ENCODE data around the gene TAAR2.

Gene TAAR2

GRCh38 chr6:132614554-132614953, 9.5 kb downstream of the TAAR2 start:
- Histone ChIP-seq H3K9me2 (replicated peaks; ENCODE audit: insufficient read depth, low read length) (no peaks in the 10 kb centered on the region), H3K9me3 (ENCODE audit: insufficient read depth, low read length) (no peaks in the 10 kb centered on the region), H2AFZ (ENCODE audit: low read depth, low read length, severe bottlenecking) (no peak overlapping the region), H3K36me3 (ENCODE audit: low read length) (no peaks in the 10 kb centered on the region), H4K20me1 (ENCODE audit: low read depth, low read length) (no peaks in the 10 kb centered on the region), H3K4me3 (ENCODE audit: insufficient read depth, low read length, poor library complexity, severe bottlenecking) (no peak overlapping the region), H3K79me2 (ENCODE audit: insufficient read depth, low read length) (no peaks in the 10 kb centered on the region), H3F3A (ENCODE audit: insufficient read depth) (no peaks in the 10 kb centered on the region), H3K9ac (ENCODE audit: low read length) (no peak overlapping the region), H3K4me2 (ENCODE audit: low read depth, low read length, poor library complexity, severe bottlenecking) (peak overlapping the region; percentile 28), H3K27ac (ENCODE audit: low read depth, low read length) (no peak overlapping the region), H3K27me3 (ENCODE audit: low read length) (no peaks in the 10 kb centered on the region)
- TF ChIP-seq EZH2phosphoT487 (conservative IDR thresholded peaks at IDR 0.05; ENCODE audit: low read length), result no peak
- no peak for TF ChIP-seq CTCF (IDR thresholded peaks at IDR 0.05; ENCODE audit: insufficient read depth, low read length, poor library complexity, severe bottlenecking)

- Histone ChIP-seq H3K27me3 (ENCODE audit: low read length) (no peaks in the 10 kb centered on the region), H3K27ac (ENCODE audit: low read depth, low read length) (no peak overlapping the region), H3K9ac (ENCODE audit: low read length) (no peak overlapping the region), H3K4me3 (ENCODE audit: insufficient read depth, low read length, poor library complexity, severe bottlenecking) (no peak overlapping the region), H2AFZ (ENCODE audit: low read depth, low read length, severe bottlenecking) (no peak overlapping the region), H3K36me3 (ENCODE audit: low read length) (no peaks in the 10 kb centered on the region), H3K9me2 (replicated peaks; ENCODE audit: insufficient read depth, low read length) (no peaks in the 10 kb centered on the region), H4K20me1 (ENCODE audit: low read depth, low read length) (no peaks in the 10 kb centered on the region), H3K79me2 (ENCODE audit: insufficient read depth, low read length) (no peaks in the 10 kb centered on the region), H3K4me2 (ENCODE audit: low read depth, low read length, poor library complexity, severe bottlenecking) (no peak overlapping the region), H3F3A (ENCODE audit: insufficient read depth) (no peaks in the 10 kb centered on the region), H3K9me3 (ENCODE audit: insufficient read depth, low read length) (no peaks in the 10 kb centered on the region)
- TF ChIP-seq CTCF (IDR thresholded peaks at IDR 0.05; ENCODE audit: insufficient read depth, low read length, poor library complexity, severe bottlenecking) (no peak), EZH2phosphoT487 (conservative IDR thresholded peaks at IDR 0.05; ENCODE audit: low read length) (no peak)
Observed at GRCh38 chr6:132612449-132613108, 11.5 kb downstream of the TAAR2 start.

- no peak overlapping the region for H3K9ac ChIP-seq (ENCODE audit: low read length)
- TF ChIP-seq CTCF (IDR thresholded peaks at IDR 0.05; ENCODE audit: insufficient read depth, low read length, poor library complexity, severe bottlenecking), result no peak
- TF ChIP-seq EZH2phosphoT487 (conservative IDR thresholded peaks at IDR 0.05; ENCODE audit: low read length), result no peak
Observed at GRCh38 chr6:132611616-132612015, 12.5 kb downstream of the TAAR2 start.

More at GRCh38 chr6:132611616-132612015, 12.5 kb downstream of the TAAR2 start:
- Histone ChIP-seq H3K4me2 (ENCODE audit: low read depth, low read length, poor library complexity, severe bottlenecking) (no peak overlapping the region), H3K4me3 (ENCODE audit: insufficient read depth, low read length, poor library complexity, severe bottlenecking) (no peak overlapping the region), H3K79me2 (ENCODE audit: insufficient read depth, low read length) (no peaks in the 10 kb centered on the region), H3F3A (ENCODE audit: insufficient read depth) (no peaks in the 10 kb centered on the region), H3K9me2 (replicated peaks; ENCODE audit: insufficient read depth, low read length) (no peaks in the 10 kb centered on the region), H4K20me1 (ENCODE audit: low read depth, low read length) (no peaks in the 10 kb centered on the region), H3K9me3 (ENCODE audit: insufficient read depth, low read length) (no peaks in the 10 kb centered on the region), H3K36me3 (ENCODE audit: low read length) (no peaks in the 10 kb centered on the region), H2AFZ (ENCODE audit: low read depth, low read length, severe bottlenecking) (no peak overlapping the region), H3K27me3 (ENCODE audit: low read length) (no peaks in the 10 kb centered on the region), H3K27ac (ENCODE audit: low read depth, low read length) (no peak overlapping the region)
